Common myeloid progenitor, CD34-positive (primary cell): Measurements from ENCODE around the gene DISP3.

Experiments
- CTCF ChIA-PET: fragments of 350-600 bp; sonication (Branson Sonifier 250); formaldehyde crosslinking; loops from one replicate; lab custom pipeline; 2021; ENCODE audit warnings: antibody characterized with exemption; lab: Charles Lee
- POLR2A ChIA-PET: fragments of 350-600 bp; sonication (Branson Sonifier 250); formaldehyde crosslinking; loops from one replicate; lab custom pipeline; 2021; ENCODE audit warnings: antibody characterized with exemption; lab: Charles Lee
- DNase-seq, 3 donors: peaks; one replicate each; pipeline versions ENCODE4 v3.0.0 to v3.0.0-alpha.2; 2013
- H3K27ac ChIP-seq, 2 experiments: 1 replicate in 1 of 2; 2 replicates in 1 of 2; pipeline ENCODE4 v1.7.0; 2013; ENCODE audit warnings: inconsistent platforms in 2 of 2, low read length in 2 of 2, mild to moderate bottlenecking in 2 of 2, low read depth in 1 of 2, moderate library complexity in 1 of 2; ENCODE audit not compliant: severe bottlenecking in 2 of 2, insufficient read depth in 1 of 2, poor library complexity in 1 of 2
- H3K27me3 ChIP-seq, 5 experiments: replicated peaks in 2 of 5; 1 replicate in 3 of 5; 2 replicates in 2 of 5; pipeline versions ENCODE4 v1.6.1 to v1.7.0; 2013; ENCODE audit warnings: low read length in 4 of 5, mild to moderate bottlenecking in 2 of 5, moderate library complexity in 2 of 5, inconsistent platforms in 1 of 5; ENCODE audit not compliant: insufficient read depth in 5 of 5, control insufficient read depth in 4 of 5
- H3K36me3 ChIP-seq, 4 experiments: 1 replicate in 2 of 4; 2 replicates in 2 of 4; pipeline versions ENCODE4 v1.6.1 to v1.7.0; 2013; ENCODE audit warnings: low read length in 3 of 4, control low read depth in 1 of 4, mild to moderate bottlenecking in 1 of 4; ENCODE audit not compliant: control insufficient read depth in 4 of 4, insufficient read depth in 4 of 4
- H3K4me1 ChIP-seq, 4 experiments: 1 replicate in 3 of 4; 2 replicates in 1 of 4; pipeline versions ENCODE4 v1.6.1 to v1.7.1; 2013; ENCODE audit warnings: low read length in 3 of 4, mild to moderate bottlenecking in 3 of 4, control low read depth in 1 of 4, inconsistent platforms in 1 of 4, moderate library complexity in 1 of 4; ENCODE audit not compliant: control insufficient read depth in 4 of 4, insufficient read depth in 4 of 4; ENCODE audit errors: control extremely low read depth in 1 of 4
- H3K4me3 ChIP-seq, 7 experiments: 1 replicate in 4 of 7; 2 replicates in 3 of 7; pipeline versions ENCODE4 v1.5.1 to v1.7.0; 2013; ENCODE audit warnings: mild to moderate bottlenecking in 7 of 7, low read length in 6 of 7, moderate library complexity in 6 of 7, inconsistent platforms in 2 of 7, low read depth in 2 of 7, control low read depth in 1 of 7; ENCODE audit not compliant: insufficient read depth in 4 of 7, control insufficient read depth in 1 of 7; ENCODE audit errors: extremely low read depth in 1 of 7
- H3K9me3 ChIP-seq, 5 experiments: 1 replicate in 4 of 5; 2 replicates in 1 of 5; pipeline versions ENCODE4 v1.6.1 to v1.7.1; 2013; ENCODE audit warnings: low read length in 4 of 5, mild to moderate bottlenecking in 2 of 5, inconsistent platforms in 1 of 5, low read depth in 1 of 5, moderate library complexity in 1 of 5; ENCODE audit not compliant: control insufficient read depth in 4 of 5, insufficient read depth in 2 of 5; ENCODE audit errors: control extremely low read depth in 1 of 5
- WGBS: methylation state at CpG from one replicate; pipeline ENCODE4 v1.1.5; 2013; ENCODE audit not compliant: insufficient coverage; 5-methylcytosine and 5-hydroxymethylcytosine counted together

DISP3 gene

DNA sequence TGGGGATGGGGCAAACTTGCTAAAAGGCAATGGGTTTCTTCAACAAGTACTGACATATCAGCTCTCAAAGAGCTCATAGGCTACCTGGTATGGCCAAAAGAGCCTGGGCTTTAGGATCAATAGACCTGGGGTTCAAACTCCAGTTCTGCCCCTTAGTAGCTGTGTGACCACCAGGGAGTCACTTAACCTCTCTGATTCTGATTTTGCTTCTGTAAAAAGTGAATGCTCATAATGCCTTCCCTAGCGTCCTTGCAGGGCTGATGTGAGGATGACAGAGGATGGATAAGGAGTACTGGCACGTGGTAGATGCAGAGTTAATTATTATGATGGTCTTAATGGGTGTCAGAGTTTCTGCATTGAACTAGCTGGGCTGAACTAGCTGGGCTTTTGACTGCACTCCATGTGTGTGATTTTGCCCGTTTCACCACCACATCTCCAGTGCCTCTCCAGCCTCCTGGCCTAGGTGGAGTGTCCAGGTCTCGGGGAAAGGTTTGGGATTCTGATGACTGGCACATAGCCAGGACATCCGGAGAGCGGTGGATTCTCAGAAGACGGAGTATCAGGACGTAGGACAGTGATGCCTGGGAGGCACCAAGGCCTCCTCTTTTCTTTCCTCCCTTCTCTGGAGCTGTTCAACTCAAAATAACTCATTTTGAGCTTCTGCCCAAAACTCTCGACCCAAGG is 15.2 kb downstream of the DISP3 start:
- no peak overlapping the region for H3K4me3 ChIP-seq
- ChIA-PET CTCF (interaction anchor here (1.4 kb wide), 1 partner anchor 19 kb away, joined by 3 read pairs; no protein-coding TSS in a partner anchor), POLR2A (no interaction called here)
- H3K4me1 ChIP-seq: no peaks in the 10 kb centered on the region
- H3K27me3 ChIP-seq: peaks cover 0 to 14% (median 5%) of the 10 kb centered on the region in 5 experiments
- 94% methylated on average over 8 of the region's 9 CpGs for WGBS
- no peak overlapping the region for H3K27ac ChIP-seq
- no peak for DNase-seq
- H3K36me3 ChIP-seq: no peaks in the 10 kb centered on the region
- peaks cover 0 to 6% (median 4%) of the 10 kb centered on the region in 5 experiments for H3K9me3 ChIP-seq

DNA sequence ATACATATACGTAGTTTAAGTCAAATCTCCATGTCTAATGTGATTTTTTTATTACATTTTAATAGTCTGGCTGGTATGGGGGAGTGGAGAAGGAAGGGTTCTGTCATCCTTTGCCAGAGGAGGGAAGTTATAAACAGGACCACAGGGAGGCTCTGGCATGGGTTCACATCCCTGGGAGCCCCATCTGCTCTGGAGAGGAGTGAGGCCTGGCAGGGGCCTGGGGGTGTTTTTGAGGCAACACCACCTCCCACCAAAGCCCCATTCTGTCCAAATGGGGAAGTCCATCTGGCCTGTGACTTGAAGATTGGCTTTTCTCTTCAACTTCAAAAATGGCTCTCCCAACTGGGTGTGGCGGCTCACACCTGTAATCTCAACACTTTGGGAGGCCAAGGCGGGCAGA is 15.8 kb downstream of the DISP3 start:
- Histone ChIP-seq H3K4me1 (no peaks in the 10 kb centered on the region), H3K27ac (no peak overlapping the region), H3K27me3 (peaks cover 0 to 18% (median 3%) of the 10 kb centered on the region in 5 experiments), H3K4me3 (no peak overlapping the region), H3K36me3 (no peaks in the 10 kb centered on the region), H3K9me3 (peaks cover 0 to 6% (median 4%) of the 10 kb centered on the region in 5 experiments)
- DNase-seq: no peak
- ChIA-PET CTCF (interaction anchor here (1.4 kb wide), 1 partner anchor 20 kb away, joined by 3 read pairs; no protein-coding TSS in a partner anchor), POLR2A (no interaction called here)
- WGBS: 100% methylated on average over 1 of the region's 3 CpGs

DNA sequence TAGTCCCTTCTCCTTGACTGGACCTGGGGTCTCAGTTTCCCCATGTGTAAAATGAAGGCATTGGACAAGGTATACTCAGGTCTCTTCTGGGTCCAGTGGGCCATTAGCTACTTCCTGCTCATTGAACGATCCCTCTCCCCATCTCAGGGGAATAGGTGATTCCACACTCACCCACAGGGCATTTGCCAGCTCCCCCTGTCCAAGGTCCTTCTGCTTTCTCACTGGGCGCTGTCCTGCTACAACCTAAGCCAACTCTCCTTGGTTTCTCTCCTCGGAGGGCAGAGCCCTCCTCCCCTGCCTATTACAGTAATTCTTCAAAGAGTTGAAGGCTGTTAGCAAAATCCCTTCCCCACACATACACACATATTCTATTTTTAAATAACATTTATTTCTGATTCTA is 16.6 kb downstream of the DISP3 start:
- 63% methylated on average over 1 of the region's 3 CpGs for WGBS
- H3K36me3 ChIP-seq: no peaks in the 10 kb centered on the region
- no peak for DNase-seq
- H3K27me3 ChIP-seq: peaks cover 0 to 26% (median 5%) of the 10 kb centered on the region in 5 experiments
- ChIA-PET CTCF (interaction anchor here (1.4 kb wide), 1 partner anchor 21 kb away, joined by 3 read pairs; no protein-coding TSS in a partner anchor), POLR2A (no interaction called here)
- no peak overlapping the region for H3K27ac ChIP-seq
- peaks cover 0 to 6% (median 4%) of the 10 kb centered on the region in 5 experiments for H3K9me3 ChIP-seq
- no peaks in the 10 kb centered on the region for H3K4me1 ChIP-seq
- H3K4me3 ChIP-seq: no peak overlapping the region

DNA sequence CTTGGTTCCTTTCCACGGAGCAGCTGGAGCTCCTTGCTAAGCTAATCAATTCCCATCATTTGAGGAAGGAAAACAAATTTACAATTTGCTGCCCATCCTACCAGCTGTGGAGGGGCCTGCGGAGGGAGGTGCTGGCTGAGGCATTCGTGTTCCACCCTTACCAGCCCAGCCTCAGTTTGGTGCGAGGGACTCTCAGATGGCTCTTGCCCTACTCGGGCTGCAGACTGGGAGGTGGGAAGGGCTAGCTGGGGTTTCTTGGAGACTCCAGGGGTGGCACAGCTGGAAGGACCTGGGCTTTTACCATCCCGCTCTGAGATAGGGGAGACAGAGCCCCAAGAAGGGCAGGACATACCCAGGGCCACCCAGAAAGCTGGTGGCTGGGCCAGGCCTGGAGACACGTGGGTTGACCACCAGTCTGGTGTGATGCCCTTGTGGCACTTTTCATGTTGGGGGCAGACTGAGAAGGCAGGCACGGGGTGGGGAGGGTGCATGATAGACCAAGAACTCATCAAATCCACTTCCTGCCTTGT is 17.7 kb downstream of the DISP3 start:
- 79% methylated on average over 8 of the region's 8 CpGs for WGBS
- Histone ChIP-seq H3K4me1 (no peaks in the 10 kb centered on the region), H3K9me3 (peaks cover 0 to 15% (median 9%) of the 10 kb centered on the region in 5 experiments), H3K4me3 (no peak overlapping the region), H3K27ac (no peak overlapping the region), H3K36me3 (no peaks in the 10 kb centered on the region), H3K27me3 (peaks cover 0 to 36% (median 11%) of the 10 kb centered on the region in 5 experiments)
- ChIA-PET CTCF (no interaction called here), POLR2A (interaction anchor here (0.5 kb wide), 1 partner anchor 1246 kb away, joined by 5 read pairs; no protein-coding TSS in a partner anchor)
- no peak for DNase-seq

DNA sequence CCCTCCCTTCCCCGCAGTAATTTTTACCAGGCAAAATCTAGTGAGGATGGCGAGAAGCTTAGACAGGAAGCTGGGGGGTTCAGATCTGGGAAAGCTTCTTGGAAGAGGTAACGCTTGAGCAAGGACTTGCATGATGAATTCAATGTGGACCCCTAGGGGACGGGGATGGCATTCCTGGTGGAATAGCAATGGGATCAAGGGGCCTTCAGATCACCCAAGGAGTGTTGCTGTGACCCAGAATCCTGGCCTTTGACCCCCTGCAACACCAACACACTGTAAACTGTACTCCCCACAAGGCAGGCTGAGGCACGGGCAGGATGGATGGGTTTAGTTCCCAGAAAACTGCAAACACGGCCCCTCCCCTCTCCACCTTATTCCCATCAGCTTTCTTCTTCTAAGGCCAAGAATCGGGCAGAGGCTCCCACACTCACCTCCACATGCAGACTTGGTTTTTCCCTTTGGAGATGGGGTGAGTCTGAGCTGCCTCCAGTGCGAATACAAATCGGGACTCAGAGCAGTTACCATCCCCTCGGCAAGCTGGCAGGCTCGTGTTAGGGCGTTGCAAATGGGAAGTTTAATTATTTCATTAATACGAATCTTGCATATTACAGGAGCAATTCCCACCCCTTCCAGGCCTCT is 20.1 kb downstream of the DISP3 start:
- Histone ChIP-seq H3K36me3 (no peaks in the 10 kb centered on the region), H3K4me1 (no peaks in the 10 kb centered on the region), H3K9me3 (peaks cover under 1 to 32% (median 18%) of the 10 kb centered on the region in 5 experiments), H3K27ac (no peak overlapping the region), H3K27me3 (peaks cover 0 to 45% (median 14%) of the 10 kb centered on the region in 5 experiments), H3K4me3 (no peak overlapping the region)
- 73% methylated on average over 11 of the region's 13 CpGs for WGBS
- CTCF ChIA-PET: no interaction called here
- POLR2A ChIA-PET: no interaction called here
- DNase-seq: no peak

DNA sequence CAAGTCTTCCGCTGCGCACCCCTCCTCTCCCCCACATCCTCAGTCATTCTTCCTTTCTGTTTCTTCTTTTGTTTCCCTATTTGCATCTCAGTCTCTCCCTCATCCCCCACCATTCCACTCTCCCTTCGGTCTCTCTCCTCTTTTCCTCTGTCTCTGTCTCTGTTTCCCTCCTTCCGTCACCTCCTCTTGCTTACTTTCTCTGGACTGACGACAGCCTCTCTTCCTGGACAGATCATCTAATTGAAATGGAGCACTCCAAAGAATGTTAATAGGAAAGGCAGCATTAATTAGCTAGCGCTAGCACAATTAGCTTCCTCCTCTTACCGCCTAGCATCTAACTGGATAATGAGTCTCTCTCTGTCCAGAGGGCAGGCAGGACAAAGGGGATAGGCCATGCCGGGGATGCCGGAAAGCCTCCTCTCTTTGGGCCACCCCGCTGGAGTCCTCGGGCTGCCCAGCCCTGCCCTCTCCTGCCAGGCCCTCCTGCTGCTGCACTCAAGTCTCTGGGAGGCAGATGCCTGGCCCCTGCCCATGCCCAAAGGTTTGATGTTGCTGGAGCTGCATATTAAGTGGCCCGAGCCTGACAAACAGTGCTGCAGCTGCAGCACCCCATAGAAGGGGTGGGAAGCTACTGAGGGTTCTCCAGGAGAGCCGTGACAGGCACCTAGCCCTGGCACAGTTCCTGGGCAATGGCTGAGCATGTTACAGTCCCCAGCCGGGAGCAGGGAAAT is 20.8 kb downstream of the DISP3 start:
- Histone ChIP-seq H3K36me3 (no peaks in the 10 kb centered on the region), H3K4me1 (no peaks in the 10 kb centered on the region), H3K27ac (no peak overlapping the region), H3K27me3 (peaks cover 0 to 45% (median 14%) of the 10 kb centered on the region in 5 experiments), H3K9me3 (peaks cover 4 to 39% (median 25%) of the 10 kb centered on the region in 5 experiments), H3K4me3 (no peak overlapping the region)
- ChIA-PET POLR2A (interaction anchor here (0.6 kb wide), 1 partner anchor 150 kb away, joined by 4 read pairs; no protein-coding TSS in a partner anchor), CTCF (no interaction called here)
- 63% methylated on average over 10 of the region's 14 CpGs for WGBS
- no peak for DNase-seq
